ENCODE results near the gene C20orf202.

Gene C20orf202

GRCh38 chr20:1171461-1172093 is 31.7 kb upstream of the C20orf202 start:
- peak; percentile 95 to 96 for TF ChIP-seq REST (IDR thresholded peaks at IDR 0.05; ENCODE audit: insufficient read depth in 1 of 2, low read depth in 2 of 2, low read length in 2 of 2)
- TF ChIP-seq FOXP2 (optimal IDR thresholded peaks at IDR 0.05; ENCODE audit: borderline replicate concordance, extremely low read depth, extremely low read length, insufficient read depth): no peak

GRCh38 chr20:1173698-1174097 is 29.6 kb upstream of the C20orf202 start:
- TF ChIP-seq POLR2AphosphoS5 (IDR thresholded peaks at IDR 0.05; ENCODE audit: low read depth, low read length) (no peak), SIN3A (IDR thresholded peaks at IDR 0.05; ENCODE audit: borderline replicate concordance, insufficient read depth, low read length) (no peak), TAF1 (IDR thresholded peaks at IDR 0.05; ENCODE audit: borderline replicate concordance, insufficient read depth, low read length) (no peak), FOXP2 (optimal IDR thresholded peaks at IDR 0.05; ENCODE audit: borderline replicate concordance, extremely low read depth, extremely low read length, insufficient read depth) (no peak), REST (IDR thresholded peaks at IDR 0.05; ENCODE audit: insufficient read depth in 1 of 2, low read depth in 2 of 2, low read length in 2 of 2) (no peak)

GRCh38 chr20:1174787-1175186 is 28.5 kb upstream of the C20orf202 start:
- TF ChIP-seq SIN3A (IDR thresholded peaks at IDR 0.05; ENCODE audit: borderline replicate concordance, insufficient read depth, low read length) (no peak), FOXP2 (optimal IDR thresholded peaks at IDR 0.05; ENCODE audit: borderline replicate concordance, extremely low read depth, extremely low read length, insufficient read depth) (no peak), REST (IDR thresholded peaks at IDR 0.05; ENCODE audit: insufficient read depth in 1 of 2, low read depth in 2 of 2, low read length in 2 of 2) (no peak), POLR2AphosphoS5 (IDR thresholded peaks at IDR 0.05; ENCODE audit: low read depth, low read length) (no peak), TAF1 (IDR thresholded peaks at IDR 0.05; ENCODE audit: borderline replicate concordance, insufficient read depth, low read length) (no peak)

- no peak for TF ChIP-seq REST (IDR thresholded peaks at IDR 0.05; ENCODE audit: insufficient read depth in 1 of 2, low read depth in 2 of 2, low read length in 2 of 2)
- TF ChIP-seq FOXP2 (optimal IDR thresholded peaks at IDR 0.05; ENCODE audit: borderline replicate concordance, extremely low read depth, extremely low read length, insufficient read depth): no peak
- TF ChIP-seq SIN3A (IDR thresholded peaks at IDR 0.05; ENCODE audit: borderline replicate concordance, insufficient read depth, low read length): no peak
- no peak for TF ChIP-seq POLR2AphosphoS5 (IDR thresholded peaks at IDR 0.05; ENCODE audit: low read depth, low read length)
Measured at GRCh38 chr20:1177680-1178079, 25.6 kb upstream of the C20orf202 start.

GRCh38 chr20:1178103-1178502 is 25.2 kb upstream of the C20orf202 start:
- TF ChIP-seq FOXP2 (optimal IDR thresholded peaks at IDR 0.05; ENCODE audit: borderline replicate concordance, extremely low read depth, extremely low read length, insufficient read depth): no peak
- TF ChIP-seq POLR2AphosphoS5 (IDR thresholded peaks at IDR 0.05; ENCODE audit: low read depth, low read length): no peak
- TF ChIP-seq SIN3A (IDR thresholded peaks at IDR 0.05; ENCODE audit: borderline replicate concordance, insufficient read depth, low read length): no peak
- TF ChIP-seq TAF1 (IDR thresholded peaks at IDR 0.05; ENCODE audit: borderline replicate concordance, insufficient read depth, low read length): no peak
- no peak for TF ChIP-seq REST (IDR thresholded peaks at IDR 0.05; ENCODE audit: insufficient read depth in 1 of 2, low read depth in 2 of 2, low read length in 2 of 2)

All from PFSK-1 (cell line).